Adrenal gland (tissue), 5 donors: Measurements from ENCODE around the gene ARHGAP6.

Experiments
- POLR2A ChIP-seq, 2 donors: fragments of 450-650 bp; IDR thresholded peaks; one replicate each; pipeline ENCODE4 v1.6.1; 2017; ENCODE audit warnings: antibody characterized with exemption in 2 of 2, mild to moderate bottlenecking in 2 of 2, moderate library complexity in 1 of 2
- TF ChIP-seq, protein P1 (sequence below), 6 experiments: fragments of 450-650 bp in 4 of 6; fragments of 200-600 bp in 2 of 6; sonication (generic) in 1 of 6; IDR thresholded peaks; 1 replicate in 5 of 6; 2 replicates in 1 of 6; pipeline versions ENCODE4 v1.5.1 to v1.8.0; 2016 to 2021; ENCODE audit warnings: antibody characterized with exemption in 6 of 6, mild to moderate bottlenecking in 2 of 6, moderate library complexity in 1 of 6
- donor health status: DM: no; HTN: no; CAD: no.

- TF ChIP-seq, protein P1, sequence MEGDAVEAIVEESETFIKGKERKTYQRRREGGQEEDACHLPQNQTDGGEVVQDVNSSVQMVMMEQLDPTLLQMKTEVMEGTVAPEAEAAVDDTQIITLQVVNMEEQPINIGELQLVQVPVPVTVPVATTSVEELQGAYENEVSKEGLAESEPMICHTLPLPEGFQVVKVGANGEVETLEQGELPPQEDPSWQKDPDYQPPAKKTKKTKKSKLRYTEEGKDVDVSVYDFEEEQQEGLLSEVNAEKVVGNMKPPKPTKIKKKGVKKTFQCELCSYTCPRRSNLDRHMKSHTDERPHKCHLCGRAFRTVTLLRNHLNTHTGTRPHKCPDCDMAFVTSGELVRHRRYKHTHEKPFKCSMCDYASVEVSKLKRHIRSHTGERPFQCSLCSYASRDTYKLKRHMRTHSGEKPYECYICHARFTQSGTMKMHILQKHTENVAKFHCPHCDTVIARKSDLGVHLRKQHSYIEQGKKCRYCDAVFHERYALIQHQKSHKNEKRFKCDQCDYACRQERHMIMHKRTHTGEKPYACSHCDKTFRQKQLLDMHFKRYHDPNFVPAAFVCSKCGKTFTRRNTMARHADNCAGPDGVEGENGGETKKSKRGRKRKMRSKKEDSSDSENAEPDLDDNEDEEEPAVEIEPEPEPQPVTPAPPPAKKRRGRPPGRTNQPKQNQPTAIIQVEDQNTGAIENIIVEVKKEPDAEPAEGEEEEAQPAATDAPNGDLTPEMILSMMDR (IDR thresholded peaks at IDR 0.05), result no peak
- no peak for TF ChIP-seq POLR2A (IDR thresholded peaks at IDR 0.05)
These were observed 546.3 kb downstream of the ARHGAP6 start for GRCh38 chrX:11119313-11119943.
